Activated naive CD8-positive, alpha-beta T cell (primary cell): ENCODE data around the gene PHACTR4.
"Not testable (repeated sequence)": the region's sequence is repeated elsewhere in the genome, so short reads cannot be mapped to it uniquely, and the experiment has no call there.

Source experiments
- H3K27ac Mint-ChIP-seq: one replicate; pipeline ENCODE4 v1.8.0; 2021; ENCODE audit warnings: mixed read lengths
- H3K27me3 Mint-ChIP-seq: one replicate; pipeline ENCODE4 v1.8.0; 2021; ENCODE audit warnings: mixed read lengths
- H3K36me3 Mint-ChIP-seq: one replicate; pipeline ENCODE4 v1.8.0; 2021; ENCODE audit warnings: mixed read lengths
- H3K4me1 Mint-ChIP-seq: one replicate; pipeline ENCODE4 v1.8.0; 2021; ENCODE audit warnings: low read depth, mixed read lengths
- H3K4me3 Mint-ChIP-seq: one replicate; pipeline ENCODE4 v1.8.0; 2021; ENCODE audit warnings: mild to moderate bottlenecking, mixed read lengths
- H3K9me3 Mint-ChIP-seq: one replicate; pipeline ENCODE4 v1.8.0; 2021; ENCODE audit warnings: low read depth, mixed read lengths

The PHACTR4 gene

DNA sequence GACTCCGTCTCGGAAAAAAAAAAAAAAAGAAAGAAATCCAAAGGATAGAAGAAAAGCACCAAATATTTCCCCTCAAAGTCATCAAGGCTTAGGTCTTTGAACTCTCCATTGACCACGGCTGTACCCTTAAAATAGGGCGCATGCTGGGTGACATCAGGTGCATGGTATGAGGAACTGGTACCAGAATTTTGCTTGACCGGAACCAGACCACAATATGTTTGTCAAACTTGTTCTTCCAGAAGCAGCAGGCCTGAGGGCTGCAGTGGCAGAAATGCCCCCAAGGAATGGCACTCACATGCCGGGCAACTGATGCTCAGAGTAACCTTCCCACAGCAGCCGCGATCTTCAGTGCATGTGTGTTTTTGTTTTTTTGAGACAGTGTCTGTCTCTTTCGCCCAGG lies 157.3 kb downstream of the PHACTR4 start:
- H3K36me3 Mint-ChIP-seq: peaks cover 13% of the 10 kb centered on the region
- no peaks in the 10 kb centered on the region for H3K9me3 Mint-ChIP-seq
- peaks cover 4% of the 10 kb centered on the region for H3K4me1 Mint-ChIP-seq
- no peak overlapping the region for H3K4me3 Mint-ChIP-seq
- no peak overlapping the region for H3K27ac Mint-ChIP-seq
- no peaks in the 10 kb centered on the region for H3K27me3 Mint-ChIP-seq

DNA sequence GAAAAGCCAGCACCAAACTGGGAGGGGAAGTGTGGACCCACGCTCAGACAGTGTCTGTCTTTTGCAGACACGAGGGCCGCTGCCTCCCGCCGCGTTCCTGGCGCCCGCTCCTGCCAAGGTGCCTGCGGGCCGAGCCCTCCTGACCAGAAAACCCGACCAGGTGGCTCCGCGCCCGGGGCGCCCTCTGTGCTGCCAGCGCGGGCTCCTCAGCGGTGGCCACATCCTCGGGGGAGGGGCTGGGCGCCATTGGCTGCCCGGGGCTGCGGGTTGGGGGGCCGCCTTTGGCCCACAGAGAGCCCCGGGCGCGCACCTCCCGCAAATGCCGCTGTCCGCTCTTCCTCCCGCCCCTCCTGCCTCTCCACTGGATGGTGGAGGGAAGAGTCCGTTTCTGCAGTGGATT lies 160.9 kb downstream of the PHACTR4 start:
- Mint-ChIP-seq H3K27me3 (no peaks in the 10 kb centered on the region), H3K36me3 (peaks cover 10% of the 10 kb centered on the region), H3K4me1 (no peaks in the 10 kb centered on the region), H3K4me3 (no peak overlapping the region), H3K9me3 (no peaks in the 10 kb centered on the region), H3K27ac (no peak overlapping the region)

DNA sequence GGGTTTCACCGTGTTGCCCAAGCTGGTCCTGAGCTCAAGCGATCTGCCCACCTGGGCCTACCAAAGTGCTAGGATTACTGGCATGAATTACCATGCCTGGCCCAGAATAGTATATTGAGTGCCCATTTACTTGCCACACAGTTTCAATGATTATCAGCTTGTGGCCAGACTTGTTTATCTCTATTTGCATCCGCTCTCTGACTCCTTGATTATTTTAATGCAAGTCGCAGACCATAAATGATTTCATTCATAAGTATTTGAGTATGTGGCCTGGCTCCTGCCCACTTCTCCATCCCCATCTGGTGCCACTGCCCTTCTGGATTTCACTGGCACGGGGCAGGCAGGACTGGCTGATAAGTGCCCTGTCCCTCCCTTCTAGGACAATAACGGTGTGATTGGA lies 165.1 kb downstream of the PHACTR4 start:
- no peaks in the 10 kb centered on the region for H3K4me1 Mint-ChIP-seq
- no peaks in the 10 kb centered on the region for H3K27me3 Mint-ChIP-seq
- H3K36me3 Mint-ChIP-seq: peaks cover 10% of the 10 kb centered on the region
- H3K27ac Mint-ChIP-seq: no peak overlapping the region
- H3K9me3 Mint-ChIP-seq: no peaks in the 10 kb centered on the region
- H3K4me3 Mint-ChIP-seq: no peak overlapping the region

- H3K27me3 Mint-ChIP-seq: no peaks in the 10 kb centered on the region
- no peak overlapping the region for H3K27ac Mint-ChIP-seq
- no peaks in the 10 kb centered on the region for H3K4me1 Mint-ChIP-seq
- H3K36me3 Mint-ChIP-seq: peaks cover 10% of the 10 kb centered on the region
- no peaks in the 10 kb centered on the region for H3K9me3 Mint-ChIP-seq
- no peak overlapping the region for H3K4me3 Mint-ChIP-seq
Observed at GRCh38 chr1:28535180-28535579, 165.6 kb downstream of the PHACTR4 start.

DNA sequence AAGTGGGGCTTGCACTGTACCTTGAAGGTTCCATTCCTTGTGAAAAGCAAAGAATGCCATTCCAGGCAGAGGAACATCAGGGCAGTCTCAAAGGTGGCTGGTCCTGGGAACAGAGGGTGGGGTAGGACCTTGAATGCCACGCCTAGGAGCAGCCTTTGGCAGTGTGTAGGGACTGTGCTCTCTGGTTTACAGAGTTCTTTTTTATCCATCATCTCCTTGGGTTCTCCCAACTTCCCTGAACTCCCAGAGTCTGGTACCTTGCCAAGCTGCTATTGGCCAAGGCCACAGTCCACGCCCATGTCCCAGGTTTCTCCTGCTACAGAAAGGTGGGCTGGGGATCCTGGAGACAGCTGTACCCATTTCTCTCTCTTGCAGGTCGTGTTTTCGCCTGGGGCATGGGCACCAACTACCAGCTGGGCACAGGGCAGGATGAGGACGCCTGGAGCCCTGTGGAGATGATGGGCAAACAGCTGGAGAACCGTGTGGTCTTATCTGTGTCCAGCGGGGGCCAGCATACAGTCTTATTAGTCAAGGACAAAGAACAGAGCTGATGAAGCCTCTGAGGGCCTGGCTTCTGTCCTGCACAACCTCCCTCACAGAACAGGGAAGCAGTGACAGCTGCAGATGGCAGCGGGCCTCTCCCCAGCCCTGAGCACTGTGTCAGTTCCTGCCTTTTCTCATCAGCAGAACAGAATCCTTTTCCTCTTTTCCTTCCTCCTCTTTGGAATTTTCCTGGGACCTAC lies 168.1 kb downstream of the PHACTR4 start:
- H3K4me3 Mint-ChIP-seq: no peak overlapping the region
- H3K36me3 Mint-ChIP-seq: peaks cover 6% of the 10 kb centered on the region
- H3K4me1 Mint-ChIP-seq: no peaks in the 10 kb centered on the region
- no peaks in the 10 kb centered on the region for H3K9me3 Mint-ChIP-seq
- H3K27ac Mint-ChIP-seq: no peak overlapping the region
- no peaks in the 10 kb centered on the region for H3K27me3 Mint-ChIP-seq

GRCh38 chr1:28538286-28538685 lies 168.7 kb downstream of the PHACTR4 start:
- H3K27ac Mint-ChIP-seq: no peak overlapping the region
- no peak overlapping the region for H3K4me3 Mint-ChIP-seq
- no peaks in the 10 kb centered on the region for H3K27me3 Mint-ChIP-seq
- H3K4me1 Mint-ChIP-seq: no peaks in the 10 kb centered on the region
- H3K36me3 Mint-ChIP-seq: peaks cover 6% of the 10 kb centered on the region
- no peaks in the 10 kb centered on the region for H3K9me3 Mint-ChIP-seq

DNA sequence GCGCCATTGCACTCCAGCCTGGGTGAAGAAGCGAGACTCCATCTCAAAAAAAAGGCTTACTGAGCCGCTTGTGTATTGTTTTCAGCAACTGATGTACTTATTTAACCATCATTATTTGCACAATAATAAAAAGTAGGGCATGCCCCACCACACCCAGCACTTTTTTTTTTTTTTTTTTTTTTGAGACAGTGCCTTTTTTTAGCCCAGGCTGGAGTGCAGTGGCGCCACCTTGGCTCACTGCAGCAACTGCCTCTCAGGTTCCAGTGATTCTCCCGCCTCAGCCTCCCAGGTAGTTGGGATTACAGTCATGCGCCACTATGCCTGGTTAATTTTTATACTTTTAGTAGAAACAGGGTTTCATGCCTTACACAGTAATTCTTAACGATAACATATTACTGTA lies 171.1 kb downstream of the PHACTR4 start:
- H3K27me3 Mint-ChIP-seq: no peaks in the 10 kb centered on the region
- no peaks in the 10 kb centered on the region for H3K4me1 Mint-ChIP-seq
- no peaks in the 10 kb centered on the region for H3K36me3 Mint-ChIP-seq
- no peak overlapping the region for H3K4me3 Mint-ChIP-seq
- H3K27ac Mint-ChIP-seq: no peak overlapping the region
- no peaks in the 10 kb centered on the region for H3K9me3 Mint-ChIP-seq

- not testable (repeated sequence) for H3K9me3 Mint-ChIP-seq, H3K27ac Mint-ChIP-seq, H3K4me1 Mint-ChIP-seq, H3K27me3 Mint-ChIP-seq, H3K36me3 Mint-ChIP-seq, H3K4me3 Mint-ChIP-seq
Observed at GRCh38 chr1:28541414-28542015, 172.0 kb downstream of the PHACTR4 start.

GRCh38 chr1:28545246-28545628 lies 175.7 kb downstream of the PHACTR4 start:
- H3K4me3 Mint-ChIP-seq: no peak overlapping the region
- no peaks in the 10 kb centered on the region for H3K36me3 Mint-ChIP-seq
- H3K4me1 Mint-ChIP-seq: no peaks in the 10 kb centered on the region
- no peak overlapping the region for H3K27ac Mint-ChIP-seq
- H3K9me3 Mint-ChIP-seq: no peaks in the 10 kb centered on the region
- H3K27me3 Mint-ChIP-seq: no peaks in the 10 kb centered on the region

GRCh38 chr1:28548318-28548717 lies 178.8 kb downstream of the PHACTR4 start:
- Mint-ChIP-seq H3K4me3 (no peak overlapping the region), H3K9me3 (no peaks in the 10 kb centered on the region), H3K4me1 (peaks cover 10% of the 10 kb centered on the region), H3K27me3 (no peaks in the 10 kb centered on the region), H3K27ac (no peak overlapping the region), H3K36me3 (no peaks in the 10 kb centered on the region)
